NOMO-1 (cell line): ENCODE results near the gene NEIL3.
"Not testable (repeated sequence)": the region's sequence is repeated elsewhere in the genome, so short reads cannot be mapped to it uniquely, and the experiment has no call there.

Experiments used
- DNase-seq, 2 experiments: peaks; one replicate each; lab custom pipeline; 2025; ENCODE audit not compliant: unreplicated experiment in 2 of 2; lab: John Stamatoyannopoulos, UW

The NEIL3 gene

DNA sequence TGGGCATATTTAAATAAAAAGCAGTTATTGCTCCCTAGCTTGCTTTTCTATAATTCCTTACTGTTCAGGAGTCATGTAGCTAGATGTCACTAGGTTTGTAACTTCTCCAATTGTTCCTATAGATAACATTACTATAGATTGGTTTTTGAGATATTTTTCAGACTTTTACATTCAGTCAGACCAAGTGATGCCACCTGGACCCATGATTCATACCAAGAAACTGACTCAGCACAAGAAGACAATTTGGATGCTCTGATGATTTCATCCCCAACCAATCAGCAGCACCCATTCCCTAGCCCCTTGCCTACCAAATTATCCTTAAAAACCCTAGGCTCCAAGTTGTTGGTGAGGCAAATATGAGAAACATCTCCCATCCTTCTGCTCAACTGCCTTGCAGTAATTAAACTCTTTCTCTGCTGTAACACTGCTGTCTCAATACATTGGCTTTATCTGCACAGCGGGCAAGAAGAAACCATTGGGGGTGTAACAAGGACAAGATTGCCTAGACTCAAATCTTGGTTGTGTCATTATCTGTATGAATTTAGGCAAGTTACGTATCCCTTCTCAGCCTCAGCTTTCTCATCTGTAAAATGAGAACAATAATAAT is 11.8 kb upstream of the NEIL3 start:
- DNase-seq, result no peak

DNA sequence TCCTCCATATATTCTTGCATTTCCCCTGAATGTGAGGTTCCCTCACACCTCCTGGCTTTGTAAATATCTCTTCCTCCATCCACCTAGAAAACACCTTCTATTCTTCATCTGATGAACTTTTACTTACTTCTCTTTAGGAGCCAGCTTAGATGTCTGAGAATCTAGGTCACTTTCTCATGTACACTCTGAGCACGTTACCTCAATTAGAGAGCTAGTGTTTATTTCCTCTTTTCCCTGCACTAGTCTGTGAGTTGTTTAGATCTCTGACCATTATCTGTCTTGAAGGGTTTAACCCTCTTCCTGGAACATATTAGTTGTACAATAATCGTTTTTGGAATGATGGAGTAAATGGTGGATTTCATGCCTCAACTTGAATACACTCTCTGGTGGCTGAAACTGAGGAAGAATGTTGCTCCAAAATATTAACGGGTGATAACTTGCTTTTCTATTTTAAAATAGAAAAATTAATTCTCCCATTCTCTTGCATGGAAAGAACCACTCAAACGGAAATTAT is 8.5 kb upstream of the NEIL3 start:
- peak; percentile 46 to 94 for DNase-seq

DNA sequence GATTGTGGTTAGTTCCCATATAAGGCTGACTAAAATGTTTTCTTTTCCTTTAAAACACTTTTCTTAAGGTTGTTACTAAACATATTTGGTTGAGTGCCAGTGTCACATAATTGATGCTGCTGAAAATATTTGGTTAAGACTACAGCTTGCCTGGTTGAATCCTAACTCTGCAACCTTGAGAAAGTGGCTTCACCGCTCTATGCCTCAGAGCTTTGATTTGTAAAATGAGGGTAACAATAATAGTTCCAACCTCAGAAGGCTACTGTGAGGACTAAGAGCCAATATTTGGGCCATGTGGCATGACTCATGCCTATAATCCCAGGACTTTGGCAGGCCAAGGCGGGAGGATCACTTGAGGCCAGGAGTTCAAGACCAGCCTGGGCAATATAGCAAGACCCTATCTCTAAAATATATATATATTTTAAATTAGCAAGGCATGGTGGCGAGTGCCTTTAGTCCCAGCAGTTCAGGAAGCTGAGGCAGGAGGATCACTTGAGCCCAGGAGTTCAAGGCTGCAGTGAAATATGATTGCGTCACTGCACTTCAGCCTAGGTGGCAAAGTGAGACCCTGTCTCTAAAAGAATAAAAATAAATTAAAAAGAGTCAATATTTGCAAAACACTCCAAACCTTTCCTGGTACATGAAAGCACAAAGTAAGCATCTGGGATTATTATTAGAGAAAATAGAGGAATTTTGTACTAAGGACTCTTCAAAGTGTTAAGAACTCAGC is 7.1 kb upstream of the NEIL3 start:
- no peak for DNase-seq

DNA sequence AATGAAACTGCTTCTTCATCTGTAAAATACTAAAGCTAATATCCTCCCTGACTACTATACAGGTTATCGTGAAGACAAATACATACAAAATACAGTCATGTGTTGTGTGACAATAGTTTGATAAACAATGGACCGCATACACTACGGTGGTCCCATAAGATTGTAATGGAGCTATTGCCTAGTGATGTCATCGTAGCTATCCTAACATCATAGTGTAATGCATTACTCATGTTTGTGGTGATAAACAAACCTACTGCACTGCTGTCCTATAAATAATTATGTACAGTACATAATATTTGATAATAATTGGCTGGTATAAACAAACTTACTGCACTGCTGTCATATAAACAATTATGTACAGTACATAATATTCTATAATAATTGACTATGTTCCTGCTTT is 5.6 kb upstream of the NEIL3 start:
- no peak for DNase-seq

DNA sequence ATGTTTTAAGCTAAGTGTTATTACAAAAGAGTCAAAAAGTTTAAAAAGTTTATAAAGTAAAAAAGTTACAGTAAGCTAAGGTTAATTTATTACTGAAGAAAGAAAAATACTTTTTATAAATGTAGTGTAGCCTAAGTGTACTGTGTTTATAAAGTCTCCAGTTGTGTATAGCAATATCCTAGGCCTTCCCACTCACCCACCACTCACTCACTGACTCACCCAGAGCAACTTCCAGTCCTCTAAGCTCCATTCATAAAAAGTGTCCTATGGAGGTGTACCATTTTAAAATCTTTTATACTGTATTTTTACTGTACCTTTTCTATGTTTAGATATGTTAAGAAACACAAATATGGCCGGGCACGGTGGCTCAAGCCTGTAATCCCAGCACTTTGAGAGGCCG is 4.8 kb upstream of the NEIL3 start:
- DNase-seq, result not testable (repeated sequence)

DNA sequence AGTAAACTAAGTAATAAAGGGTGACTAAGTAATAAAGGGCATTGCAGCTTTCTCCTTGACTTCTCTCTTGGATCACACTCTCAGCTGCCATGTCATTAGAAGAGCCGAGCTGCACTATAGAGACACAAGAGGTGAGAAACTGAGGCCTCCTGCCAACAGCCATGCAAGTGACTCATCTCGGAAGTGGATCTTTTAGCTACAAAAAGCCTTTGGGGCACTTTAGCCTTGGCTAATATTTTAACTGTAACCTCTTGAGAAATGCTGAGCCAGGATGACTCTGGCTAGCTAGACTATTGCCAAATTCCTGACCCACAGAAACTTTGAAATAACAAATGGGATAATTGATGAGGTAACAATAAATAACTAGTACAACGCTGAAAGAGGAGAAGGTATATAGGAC is 1.5 kb upstream of the NEIL3 start:
- peak; percentile 93 to 95 for DNase-seq

DNA sequence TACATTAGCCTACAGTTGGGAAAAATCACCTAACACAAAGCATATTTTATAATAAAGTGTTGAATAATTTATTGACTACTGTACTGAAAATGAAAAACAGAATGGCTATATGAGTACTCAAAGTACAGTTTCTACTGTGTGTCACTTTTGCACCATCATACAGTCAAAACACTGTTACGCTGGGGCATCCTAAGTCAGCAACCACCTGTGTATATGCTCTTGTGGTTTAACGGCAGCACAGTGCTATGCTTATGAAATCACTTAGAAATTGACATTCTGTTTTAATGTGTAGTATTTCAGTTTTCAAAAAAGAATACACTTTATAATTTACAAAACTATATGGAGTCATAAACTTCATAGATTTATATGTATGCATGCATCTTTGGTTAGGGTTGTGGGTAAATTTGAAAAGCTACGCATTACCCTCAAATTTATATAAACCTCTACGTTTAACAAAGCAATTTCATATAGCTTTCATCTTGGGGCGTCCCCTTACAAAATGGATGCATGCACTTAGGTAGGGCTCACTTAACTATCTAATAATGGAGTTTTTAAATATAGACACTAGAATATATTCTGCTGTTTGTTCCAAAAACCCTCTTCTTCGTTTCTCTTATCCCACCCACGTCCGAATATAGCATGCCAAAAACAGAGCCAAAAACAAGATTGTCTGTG is 690 bp upstream of the NEIL3 start:
- peak; percentile 52 to 78 for DNase-seq

DNA sequence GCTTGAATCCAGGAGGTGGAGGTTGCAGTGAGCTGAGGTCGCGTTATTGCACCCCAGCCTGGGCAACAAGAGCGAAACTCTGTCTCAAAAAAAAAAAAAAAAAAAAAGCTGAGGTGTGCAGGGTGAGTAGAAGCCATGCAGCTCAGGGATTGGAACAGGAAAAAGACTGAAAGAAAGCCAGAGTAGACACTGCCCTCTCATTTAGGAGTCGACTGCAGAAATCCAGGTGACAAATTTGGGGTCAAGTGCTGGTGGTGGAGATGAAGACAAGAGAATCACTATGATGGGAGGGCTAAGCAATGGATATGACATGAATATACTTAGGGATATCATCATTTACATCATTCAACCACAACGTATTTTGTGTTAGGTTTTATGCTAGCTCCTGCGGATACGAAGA is 1.9 kb downstream of the NEIL3 start:
- DNase-seq, result no peak

DNA sequence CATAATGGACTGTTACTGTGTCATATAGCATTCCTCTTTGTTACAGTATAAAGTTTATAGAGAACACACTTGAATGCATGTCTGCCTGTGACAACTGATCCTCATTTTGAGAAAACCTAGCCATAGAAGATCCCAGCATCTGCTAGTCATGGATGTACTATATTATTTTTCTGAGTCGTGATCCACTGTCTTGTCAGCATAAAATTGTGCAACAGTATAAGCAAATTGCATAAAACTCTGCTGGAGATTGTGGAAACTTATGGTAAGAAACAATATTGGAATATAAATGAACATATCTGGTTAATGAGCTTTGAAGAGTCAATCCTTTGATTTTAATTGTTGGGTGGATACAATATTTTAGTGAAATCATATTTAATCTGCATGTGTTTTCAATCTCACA is 3.6 kb downstream of the NEIL3 start:
- peak in 1 of 2 experiments; percentile 43 for DNase-seq

DNA sequence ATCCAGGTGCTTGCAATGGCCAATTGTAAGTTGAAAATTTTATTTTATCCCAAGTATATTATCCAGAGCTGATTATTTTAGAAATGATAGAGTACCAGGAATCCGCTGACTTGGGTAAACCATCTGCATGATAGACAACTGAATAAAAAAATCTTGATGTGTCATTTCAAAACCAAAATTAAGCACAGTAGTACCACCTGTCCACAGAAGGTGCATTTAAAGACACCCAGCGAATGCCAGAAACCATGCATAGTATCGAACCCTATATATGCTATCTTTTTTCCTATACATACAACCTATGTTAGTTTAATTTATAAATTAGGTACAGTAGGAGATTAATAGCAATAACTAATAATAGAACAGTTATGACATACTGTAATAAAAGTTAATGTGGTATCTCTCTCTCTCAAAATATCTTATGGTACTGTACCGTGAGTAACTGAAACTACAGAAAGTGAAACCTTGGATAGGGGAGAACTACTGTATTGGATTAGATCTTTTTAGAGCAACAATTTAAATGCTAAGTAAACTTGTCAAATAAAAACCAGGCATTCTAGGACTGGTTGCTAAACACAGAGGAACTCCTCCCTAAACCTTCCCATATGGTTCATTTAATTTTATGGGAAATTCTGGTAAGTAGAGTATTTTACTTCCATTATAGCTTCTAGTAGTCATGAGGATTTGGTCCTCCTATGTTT is 6.2 kb downstream of the NEIL3 start:
- peak in 1 of 2 experiments; percentile 14 for DNase-seq

DNA sequence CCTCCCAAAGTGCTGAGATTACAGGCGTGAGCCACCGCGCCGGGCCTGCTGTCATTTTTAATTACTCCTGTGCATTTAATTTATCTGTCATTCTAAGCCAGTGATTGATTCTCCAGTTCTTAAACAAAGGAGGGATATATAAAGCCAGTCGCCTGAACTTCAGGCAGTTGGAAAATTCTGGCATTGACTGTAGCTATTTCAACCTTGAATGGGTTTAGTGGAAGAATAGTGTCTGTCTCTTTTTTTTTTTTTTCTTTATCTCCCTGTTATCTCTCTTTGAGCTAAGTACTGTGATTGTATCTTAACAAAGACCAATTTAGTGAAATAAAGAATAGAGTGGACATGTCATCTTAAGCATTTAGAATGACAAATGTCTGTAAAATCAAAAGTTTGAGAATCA is 11.0 kb downstream of the NEIL3 start:
- DNase-seq, result no peak

DNA sequence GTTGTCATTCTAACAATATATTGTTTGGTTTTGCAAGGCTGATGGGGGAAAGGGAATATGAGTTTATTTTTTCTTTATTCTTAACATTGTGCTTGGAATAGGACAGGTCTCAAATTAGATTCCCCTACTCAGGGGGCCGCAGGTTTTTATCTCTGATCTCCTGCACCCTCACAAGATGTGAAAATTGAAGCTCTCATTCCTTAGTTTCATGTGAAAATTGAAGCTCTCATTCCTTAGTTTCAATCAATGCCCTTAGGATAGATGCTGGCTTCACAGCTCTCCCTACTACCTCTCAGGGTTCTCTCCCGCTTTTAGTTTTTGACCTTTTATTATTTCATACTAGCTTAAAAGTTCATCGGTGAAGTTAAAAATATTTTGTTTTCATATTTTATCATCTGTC is 12.0 kb downstream of the NEIL3 start:
- no peak for DNase-seq

DNA sequence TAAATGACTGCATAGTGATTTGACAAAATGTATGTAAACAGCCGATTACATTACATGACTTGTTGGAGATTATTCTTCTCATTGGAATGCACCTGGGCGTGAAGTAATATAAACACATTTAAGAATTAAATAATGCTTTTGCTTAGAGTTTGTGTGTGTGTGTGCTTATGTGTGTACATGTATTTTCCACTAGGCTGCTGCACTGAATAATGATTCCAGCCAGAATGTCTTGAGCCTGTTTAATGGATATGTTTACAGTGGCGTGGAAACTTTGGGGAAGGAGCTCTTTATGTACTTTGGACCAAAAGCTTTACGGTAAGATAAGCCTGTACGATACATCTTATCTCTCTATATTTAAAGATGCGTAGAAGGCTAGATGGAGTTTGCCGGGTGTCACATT is 12.6 kb downstream of the NEIL3 start:
- no peak for DNase-seq

DNA sequence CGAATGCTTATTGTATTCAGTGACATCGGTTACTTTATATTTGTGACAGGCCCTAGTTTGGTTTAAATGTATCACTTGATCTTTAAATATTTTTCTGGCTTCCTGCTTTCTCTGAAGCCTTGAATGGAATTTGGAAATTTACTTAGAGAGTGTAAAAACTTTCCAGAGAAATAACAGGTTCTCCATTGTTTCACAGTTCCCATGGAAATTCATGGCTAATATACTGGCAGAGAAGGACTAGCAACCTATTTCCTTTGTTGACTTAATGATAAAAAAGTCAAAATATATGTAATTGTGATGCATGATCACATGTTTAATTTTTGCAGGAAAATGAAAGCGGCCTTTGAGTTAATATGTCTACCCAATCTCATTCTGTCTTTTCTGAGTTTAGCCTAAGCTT is 13.2 kb downstream of the NEIL3 start:
- no peak for DNase-seq

DNA sequence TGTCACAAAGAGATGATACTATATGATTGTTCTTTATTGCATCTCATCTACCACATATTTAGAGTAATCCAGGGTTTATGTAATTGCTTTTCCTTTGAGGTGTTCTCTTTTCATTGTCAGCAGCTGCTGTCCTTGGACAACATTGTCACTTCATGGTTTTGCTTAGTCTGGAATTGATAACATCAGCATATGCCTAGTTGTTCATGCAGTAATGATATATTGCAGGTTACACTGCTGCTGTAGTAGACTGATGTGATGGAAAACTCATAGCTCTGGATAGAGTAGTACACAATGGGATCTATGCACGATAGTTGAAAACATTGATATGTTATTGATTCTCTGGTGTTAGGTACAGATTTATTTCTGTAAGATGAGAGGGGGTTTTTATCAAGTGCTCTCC is 13.7 kb downstream of the NEIL3 start:
- no peak for DNase-seq

DNA sequence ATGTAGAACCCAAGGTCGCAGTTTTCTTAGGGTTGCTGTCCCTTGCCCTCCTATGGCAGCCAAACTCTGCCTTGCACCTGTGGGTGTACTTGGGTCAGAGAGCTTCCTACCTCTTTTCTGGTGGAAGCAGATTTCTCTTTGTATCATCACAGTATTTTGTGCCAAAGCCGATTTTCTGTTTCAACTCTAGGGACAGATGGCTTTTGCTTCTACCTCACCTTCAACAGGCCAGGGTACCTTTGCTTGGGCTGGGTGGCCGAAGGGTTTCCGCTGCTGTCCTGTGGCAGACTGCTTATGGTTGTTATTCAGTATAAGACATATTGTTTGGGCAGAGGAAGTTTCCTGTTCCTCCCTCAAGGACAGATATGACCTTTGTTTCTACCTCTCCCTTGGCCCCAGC is 22.4 kb downstream of the NEIL3 start:
- DNase-seq, result no peak

DNA sequence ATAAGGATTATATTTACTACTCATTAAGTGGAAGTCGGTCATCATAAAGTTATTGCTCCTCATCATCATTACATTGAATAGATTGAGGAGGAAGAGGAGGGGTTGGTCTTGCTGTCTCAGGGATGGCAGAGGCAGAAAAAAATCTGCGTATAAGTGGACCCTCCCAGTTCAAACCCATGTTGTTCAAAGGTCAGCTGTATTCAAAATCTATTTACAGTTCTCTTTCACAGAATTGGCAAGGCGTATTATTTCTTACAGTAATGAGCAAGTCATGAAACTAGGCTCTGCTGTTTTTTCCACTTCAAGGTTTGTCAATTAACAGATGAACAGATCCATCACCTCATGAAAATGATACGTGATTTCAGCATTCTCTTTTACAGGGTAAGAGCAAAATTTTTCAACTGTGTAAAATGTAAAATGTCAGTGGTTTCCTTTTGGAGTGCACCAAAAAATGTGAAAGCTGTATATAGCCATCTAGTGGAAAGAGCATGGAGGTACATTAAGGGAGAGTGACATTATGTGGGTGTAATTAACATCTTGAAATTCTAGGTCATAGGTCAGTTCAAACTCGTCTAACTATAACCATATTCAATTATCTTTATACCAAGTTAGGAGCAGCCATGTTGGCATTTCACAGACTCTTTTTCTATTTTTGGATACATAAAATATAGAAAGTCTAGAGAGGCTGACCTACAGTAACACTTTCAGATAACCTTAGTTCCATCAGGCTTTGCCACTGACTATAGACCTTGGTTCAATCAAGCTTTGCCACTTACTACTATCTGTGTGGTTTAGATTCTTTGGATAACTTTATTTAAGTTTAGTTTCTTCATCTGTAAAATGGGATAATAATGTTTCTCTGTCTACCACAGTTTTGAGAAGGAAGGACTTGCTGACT is 30.1 kb downstream of the NEIL3 start:
- peak; percentile 45 to 67 for DNase-seq

DNA sequence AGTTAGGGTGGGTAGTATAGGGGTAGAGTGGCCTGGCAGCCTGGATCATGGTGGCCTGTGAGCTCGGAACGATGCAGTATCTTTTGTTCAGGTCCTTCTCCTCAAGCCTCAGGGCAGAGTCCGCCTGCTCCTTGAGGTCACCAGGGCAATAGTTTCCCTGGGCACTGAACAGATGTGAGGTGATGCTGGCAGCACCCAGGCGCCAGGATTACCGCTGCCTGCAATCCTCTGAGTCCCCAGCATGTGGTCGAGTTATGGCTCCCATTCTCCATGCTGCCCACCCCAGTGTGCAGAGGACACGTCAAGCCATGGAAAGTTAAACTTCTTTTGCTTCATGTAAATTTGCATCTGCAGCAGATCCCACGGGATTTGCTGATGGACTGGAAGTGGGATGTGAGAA is 38.7 kb downstream of the NEIL3 start:
- no peak for DNase-seq

DNA sequence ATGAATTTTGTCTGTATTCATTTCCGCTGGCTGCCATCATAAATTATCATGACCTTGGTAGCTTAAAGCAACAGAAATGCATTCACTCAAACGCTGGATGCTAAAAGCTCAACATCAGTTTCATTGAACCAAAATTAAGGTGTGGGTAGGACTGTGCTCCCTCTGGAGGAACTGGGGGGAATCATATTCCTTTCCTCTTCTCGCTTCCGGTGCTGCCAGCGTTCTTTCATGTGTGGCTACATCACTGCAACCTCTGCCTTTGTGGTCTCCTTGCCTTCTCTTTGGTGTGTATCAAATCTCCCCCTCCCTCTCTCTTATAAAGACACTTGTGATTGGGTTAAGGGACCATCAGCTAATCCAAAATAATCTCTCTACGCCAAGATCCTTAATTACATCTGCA is 39.5 kb downstream of the NEIL3 start:
- DNase-seq, result no peak

DNA sequence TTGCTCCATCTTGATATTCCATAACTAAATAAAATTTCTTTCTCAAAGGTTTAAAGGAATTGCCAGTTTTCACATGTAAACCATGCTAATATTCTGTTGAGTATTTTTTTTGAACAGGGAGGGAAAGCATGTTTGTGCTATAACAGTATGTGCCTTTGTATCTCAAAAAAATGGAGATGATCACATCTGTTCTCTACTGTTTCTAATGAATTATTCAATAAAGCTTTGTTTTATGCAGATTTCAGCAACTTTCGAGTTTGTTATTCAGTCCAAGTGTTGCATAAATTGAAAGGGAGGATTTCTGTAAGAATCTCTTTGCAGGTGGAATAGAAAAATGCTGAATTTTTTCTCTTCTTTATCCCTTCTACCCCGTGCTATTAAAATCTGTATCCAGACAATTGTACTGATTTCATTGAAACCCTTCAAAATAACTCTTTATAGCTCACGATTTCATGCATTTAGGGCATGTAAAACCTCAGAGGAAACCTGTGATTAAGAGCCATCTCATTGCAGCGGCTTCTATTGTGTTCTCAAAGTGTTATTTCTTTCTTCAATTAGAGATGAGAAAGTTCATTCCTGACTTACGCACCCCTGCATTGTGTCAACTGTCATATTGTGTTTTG is 42.1 kb downstream of the NEIL3 start:
- no peak for DNase-seq
